AG08395 (cell line): ENCODE data around the gene HNRNPA2B1.
A peak's percentile ranks its signal among the peaks of the same experiment; 100 is the strongest.
"Not testable (repeated sequence)": the region's sequence is repeated elsewhere in the genome, so short reads cannot be mapped to it uniquely, and the experiment has no call there.

Experiments
- DNase-seq: peaks from one replicate; pipeline ENCODE4 v3.0.0; 2012; ENCODE audit warnings: mixed read lengths, low spot score

HNRNPA2B1 gene

DNA sequence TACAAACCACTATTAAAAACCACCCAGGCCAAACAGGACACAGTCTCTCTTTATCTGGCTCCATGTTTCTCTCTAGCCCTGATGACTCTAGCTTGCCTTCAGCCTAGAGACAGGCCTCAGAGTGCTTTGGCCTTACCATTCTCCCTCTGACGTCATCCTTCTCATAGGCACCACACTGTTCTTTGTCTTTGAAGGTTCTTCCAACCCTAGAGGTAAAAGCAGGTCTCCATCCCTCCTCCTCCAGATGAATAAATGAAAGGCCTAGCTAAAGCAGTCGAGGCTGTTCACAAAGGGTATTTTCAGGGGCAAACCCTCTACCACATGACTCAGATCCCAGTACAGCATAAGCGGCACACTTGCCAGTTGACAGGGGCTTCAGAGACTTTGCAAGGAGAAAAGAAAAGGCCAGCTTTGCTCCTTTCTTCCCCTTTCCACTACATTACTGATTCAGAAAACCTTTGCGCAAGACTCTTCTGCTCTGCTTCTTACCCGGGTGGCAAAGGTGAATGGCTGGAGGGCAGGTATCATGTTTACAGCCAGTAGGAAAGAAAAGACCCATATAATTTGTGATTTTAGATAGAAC lies 33.8 kb downstream of the HNRNPA2B1 start:
- DNase-seq = no peak

- DNase-seq = no peak
Measured at GRCh38 chr7:26165950-26166683, 34.4 kb downstream of the HNRNPA2B1 start.

- not testable (repeated sequence) for DNase-seq
Measured at GRCh38 chr7:26163804-26164203, 36.7 kb downstream of the HNRNPA2B1 start.

DNA sequence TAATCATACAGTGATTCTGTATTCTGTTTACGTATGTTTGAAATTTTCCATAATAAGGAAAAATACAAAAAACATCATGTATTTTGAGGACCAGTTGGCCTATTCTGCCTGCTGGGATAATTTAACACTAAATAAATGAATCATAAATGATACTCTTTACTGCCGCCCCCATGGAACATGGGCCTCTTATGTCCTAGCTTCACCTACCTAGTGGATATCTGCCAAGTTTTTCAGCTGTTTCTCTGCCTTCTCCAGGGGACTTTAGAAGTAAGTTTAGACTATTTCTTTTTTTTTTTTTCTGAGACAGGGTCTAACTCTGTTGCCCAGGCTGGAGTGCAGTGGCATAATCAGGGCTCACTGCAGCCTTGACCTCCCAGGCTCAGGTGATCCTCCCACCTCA lies 38.1 kb downstream of the HNRNPA2B1 start:
- DNase-seq = no peak

- DNase-seq = no peak
Measured at GRCh38 chr7:26160896-26161295, 39.6 kb downstream of the HNRNPA2B1 start.

DNA sequence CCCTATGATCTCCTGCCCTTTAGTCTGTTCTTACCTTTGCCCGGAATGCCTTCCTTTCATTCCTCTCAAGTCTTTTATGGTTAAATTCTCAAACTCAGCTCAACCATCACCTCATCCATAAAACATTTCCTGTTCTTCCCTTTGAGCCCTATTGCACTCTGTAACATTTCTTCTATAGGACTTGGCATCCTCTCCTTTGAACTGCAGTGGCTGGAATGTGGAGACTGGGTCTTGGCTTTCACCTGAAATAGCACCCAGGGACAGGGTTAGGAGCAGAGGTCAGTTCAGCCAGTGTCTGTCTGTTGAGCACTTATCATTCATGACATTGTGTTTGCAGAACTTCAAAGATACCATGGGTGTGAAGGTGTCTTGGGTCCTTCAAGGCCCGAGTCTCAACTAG lies 41.3 kb downstream of the HNRNPA2B1 start:
- DNase-seq = no peak

DNA sequence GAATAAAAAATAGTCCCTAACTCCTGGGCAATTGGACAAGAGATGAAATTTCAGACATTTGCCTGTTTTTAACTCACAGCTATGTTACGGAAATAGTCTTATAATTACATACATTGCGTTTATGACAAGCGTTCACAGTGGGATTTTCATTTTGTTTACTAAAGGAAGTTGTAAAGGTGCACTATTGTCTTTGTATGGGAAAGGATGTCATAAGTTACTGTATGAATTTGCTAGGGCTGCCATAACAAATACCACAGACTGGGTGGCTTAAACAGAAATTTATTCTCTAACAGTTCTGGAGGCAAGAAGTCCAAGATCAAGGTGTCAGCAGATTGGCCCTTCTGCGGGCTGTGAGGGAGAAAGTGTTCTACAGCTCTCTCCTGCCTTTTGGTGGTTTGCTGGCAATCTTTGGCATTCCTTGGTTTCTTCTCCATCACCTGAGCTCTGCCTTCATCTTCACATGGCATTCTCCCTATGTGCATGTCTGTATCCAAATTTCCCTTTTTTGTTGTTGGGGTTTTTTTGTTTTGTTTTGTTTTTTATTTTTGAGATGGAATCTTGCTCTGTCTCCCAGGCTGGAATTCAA lies 42.9 kb downstream of the HNRNPA2B1 start:
- DNase-seq = no peak

- DNase-seq = peak; percentile 79
Measured at GRCh38 chr7:26156451-26157420, 43.8 kb downstream of the HNRNPA2B1 start.

DNA sequence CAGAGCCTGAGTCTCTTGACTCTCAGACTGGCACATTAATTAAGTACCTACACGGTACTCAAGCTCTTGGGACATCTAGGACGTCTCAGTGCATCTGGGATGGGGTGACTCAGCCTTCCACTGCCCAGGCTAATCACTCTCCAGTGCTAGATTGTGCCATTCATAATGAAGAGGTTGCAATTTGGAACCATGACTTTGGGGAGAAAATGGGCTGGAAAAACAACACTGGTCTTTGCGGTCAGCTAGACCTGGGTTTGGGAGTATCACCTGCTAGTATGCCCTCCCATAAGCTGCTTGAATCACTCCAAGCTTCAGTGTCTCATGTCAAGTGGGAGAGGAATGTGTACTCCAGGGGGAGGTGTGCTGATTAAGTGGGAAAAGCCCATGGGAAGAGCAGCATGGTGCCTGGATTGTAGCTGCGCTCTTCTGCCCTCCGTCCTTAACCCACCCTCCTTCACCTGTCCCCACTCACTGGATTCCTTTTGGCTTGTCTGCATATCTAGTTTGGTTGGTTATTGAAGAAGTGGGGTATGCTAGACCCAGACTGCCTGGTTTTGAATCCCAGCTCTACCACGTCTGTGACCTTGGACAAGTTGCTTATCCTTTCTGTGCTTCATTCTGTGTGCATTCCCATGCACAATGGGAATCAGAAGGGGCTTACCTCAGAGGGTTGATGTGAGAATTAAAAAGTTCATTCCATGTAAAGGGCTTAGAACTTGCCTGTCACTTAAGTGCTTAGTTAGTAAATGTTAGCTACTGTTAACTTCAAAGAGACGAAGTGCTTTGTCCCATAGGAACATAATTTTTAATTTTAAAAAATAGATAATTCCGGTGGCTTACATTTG lies 44.8 kb downstream of the HNRNPA2B1 start:
- peak; percentile 21 for DNase-seq

GRCh38 chr7:26153823-26154783 lies 46.4 kb downstream of the HNRNPA2B1 start:
- DNase-seq = no peak

DNA sequence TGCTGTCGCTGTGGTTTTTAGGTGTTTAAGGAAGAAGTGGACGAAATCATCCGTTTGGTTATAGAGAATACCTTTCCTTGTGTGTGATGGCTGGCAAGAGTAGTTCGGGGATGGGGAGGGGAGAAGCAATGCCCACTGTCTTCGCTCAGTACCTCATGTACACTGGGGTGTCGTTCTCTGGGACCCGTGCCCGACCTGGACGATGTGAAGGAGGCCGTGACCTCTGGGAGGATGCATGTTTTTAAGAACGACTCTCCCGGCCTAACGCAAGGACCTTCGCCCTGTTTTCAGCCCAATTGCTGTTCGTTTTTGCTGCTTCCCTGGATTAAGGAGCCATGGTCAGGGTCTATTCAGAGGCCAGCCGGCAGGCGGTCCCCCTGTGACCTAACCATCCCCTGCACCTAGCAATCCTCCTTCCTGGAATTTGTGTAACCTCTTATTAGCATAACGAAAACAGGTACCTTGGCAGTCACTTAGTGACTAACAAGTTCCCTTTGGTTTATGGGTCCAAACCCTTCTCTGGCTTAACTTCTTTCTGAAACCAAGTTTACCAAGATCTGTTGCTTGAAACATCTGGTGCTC lies 47.2 kb downstream of the HNRNPA2B1 start:
- no peak for DNase-seq

- not testable (repeated sequence) for DNase-seq
Measured at GRCh38 chr7:26152782-26153240, 47.7 kb downstream of the HNRNPA2B1 start.

GRCh38 chr7:26151953-26152781 lies 48.4 kb downstream of the HNRNPA2B1 start, which contains the start of gene NFE2L3:
TSS of gene NFE2L3 (plus strand) at chr7:26152198. CDS start at chr7:26152499, 301 bp downstream.
- peak; percentile 71 for DNase-seq

DNA sequence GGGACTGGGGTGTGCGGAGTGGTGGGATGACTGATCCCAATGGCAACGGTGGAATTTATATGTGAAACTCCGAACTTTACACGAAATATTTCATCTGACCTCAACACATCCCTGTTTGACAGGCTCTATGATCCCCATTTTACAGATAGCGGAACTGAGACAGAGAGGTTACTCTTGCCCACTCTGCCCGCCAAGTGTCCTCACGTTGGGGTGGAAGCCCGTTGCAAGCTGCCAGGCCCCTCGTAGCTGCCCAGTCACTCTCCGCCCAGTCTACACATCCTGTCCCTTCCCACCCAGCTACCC lies 48.9 kb downstream of the HNRNPA2B1 start:
- no peak for DNase-seq

GRCh38 chr7:26151096-26151495 lies 49.5 kb downstream of the HNRNPA2B1 start:
- DNase-seq = no peak

GRCh38 chr7:26149391-26149977 lies 51.1 kb downstream of the HNRNPA2B1 start:
- no peak for DNase-seq

DNA sequence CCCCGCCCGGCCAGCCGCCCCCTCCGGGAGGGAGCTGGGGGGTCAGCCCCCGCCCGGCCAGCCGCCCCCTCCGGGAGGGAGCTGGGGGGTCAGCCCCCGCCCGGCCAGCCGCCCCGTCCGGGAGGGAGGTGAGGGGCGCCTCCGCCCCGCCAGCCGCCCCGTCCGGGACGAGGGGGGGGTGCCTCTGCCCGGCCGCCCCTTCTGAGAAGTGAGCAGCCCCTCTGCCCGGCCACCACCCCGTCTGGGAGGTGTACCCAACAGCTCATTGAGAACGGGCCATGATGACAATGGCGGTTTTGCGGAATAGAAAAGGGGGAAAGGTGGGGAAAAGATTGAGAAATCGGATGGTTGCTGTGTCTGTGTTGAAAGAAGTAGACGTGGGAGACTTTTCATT lies 52.2 kb downstream of the HNRNPA2B1 start:
- DNase-seq = not testable (repeated sequence)

DNA sequence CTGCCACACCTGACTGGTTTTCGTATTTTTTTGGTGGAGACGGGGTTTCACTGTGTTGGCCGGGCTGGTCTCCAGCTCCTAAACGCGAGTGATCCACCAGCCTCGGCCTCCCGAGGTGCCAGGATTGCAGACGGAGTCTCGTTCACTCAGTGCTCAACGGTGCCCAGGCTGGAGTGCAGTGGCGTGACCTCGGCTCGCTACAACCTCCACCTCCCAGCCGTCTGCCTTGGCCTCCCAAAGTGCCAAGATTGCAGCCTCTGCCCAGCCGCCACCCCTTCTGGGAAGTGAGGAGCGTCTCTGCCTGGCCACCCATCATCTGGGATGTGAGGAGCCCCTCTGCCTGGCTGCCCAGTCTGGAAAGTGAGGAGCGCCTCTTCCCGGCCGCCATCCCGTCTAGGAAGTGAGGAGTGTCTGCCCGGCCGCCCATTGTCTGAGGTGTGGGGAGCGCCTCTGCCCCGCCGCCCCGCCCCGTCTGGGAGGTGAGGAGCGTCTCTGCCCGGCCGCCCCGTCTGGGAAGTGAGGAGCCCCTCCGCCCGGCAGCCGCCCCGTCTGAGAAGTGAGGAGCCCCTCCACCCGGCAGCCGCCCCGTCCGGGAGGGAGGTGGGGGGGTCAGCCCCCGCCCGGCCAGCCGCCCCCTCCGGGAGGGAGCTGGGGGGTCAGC lies 52.8 kb downstream of the HNRNPA2B1 start:
- DNase-seq = not testable (repeated sequence)
